ENCODE data around the gene NAGPA.

The NAGPA gene

DNA sequence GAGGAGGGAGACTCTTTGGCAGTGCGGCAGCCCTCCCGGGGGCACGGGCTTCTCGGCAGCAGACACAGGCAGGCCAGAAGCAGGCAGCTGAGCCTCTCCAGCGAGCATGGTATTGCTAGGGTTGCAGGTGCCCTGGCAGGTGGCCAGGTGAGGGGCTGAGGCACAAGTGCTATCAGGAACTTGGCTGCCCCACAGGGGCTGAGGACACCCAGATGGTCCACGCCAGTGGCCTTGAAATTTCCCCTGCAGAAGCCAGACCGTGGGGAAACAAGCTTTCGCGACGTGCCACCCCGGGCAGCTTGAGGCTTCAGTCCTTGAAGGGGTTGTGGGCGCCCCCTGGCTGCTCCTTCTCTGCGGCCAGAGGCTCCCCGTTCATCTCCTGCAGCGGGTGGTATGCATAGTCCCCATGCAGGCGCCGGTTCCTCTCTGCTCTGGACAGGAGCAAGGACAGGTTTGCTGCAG lies 8.5 kb downstream of the NAGPA start:
- peak; percentile 43 for DNase-seq

GRCh38 chr16:5024632-5025031 lies 9.1 kb downstream of the NAGPA start:
- peak; percentile 66 for DNase-seq

- no peak for DNase-seq
These were observed 11.2 kb downstream of the NAGPA start for GRCh38 chr16:5022521-5022920.

- DNase-seq, result no peak
These were observed 13.2 kb downstream of the NAGPA start for GRCh38 chr16:5020551-5020950.

DNA sequence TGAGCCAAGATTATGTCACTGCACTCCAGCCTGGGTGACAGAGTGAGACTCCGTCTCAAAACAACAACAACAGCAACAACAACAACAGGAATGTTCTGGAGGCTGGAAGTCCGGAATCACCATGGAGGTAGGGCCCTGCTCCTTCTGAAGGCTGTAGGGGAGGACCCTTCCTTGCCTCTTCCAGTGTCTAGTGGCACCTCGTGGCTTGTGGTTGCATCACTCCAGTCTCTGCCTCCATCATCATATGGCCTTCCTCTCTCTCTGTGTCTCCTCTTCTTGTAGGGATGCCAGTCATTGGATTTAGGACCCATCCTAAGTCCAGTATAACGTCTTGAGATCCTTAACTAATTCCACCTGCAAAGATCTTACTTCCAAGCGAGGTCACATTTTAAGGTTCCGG lies 14.0 kb downstream of the NAGPA start:
- no peak for DNase-seq

DNA sequence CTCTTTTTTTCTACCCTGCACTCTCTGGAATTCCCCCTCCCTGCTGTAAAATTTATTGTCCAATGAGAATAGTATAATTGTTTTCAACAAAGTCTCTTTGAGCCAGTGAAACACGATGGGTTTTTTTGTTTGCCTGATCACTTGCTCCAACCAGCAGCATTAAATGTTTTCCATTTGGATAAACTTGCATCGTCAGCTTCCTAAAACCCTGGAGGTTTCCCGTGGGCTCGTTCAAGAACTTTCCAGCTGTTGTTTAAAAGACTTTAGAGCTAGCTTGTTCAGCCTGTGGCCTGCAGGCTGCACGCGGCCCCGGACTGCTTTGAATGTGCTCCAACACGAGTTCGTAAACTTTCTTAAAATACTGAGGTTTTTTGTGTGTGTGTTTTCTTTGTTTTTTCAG lies 14.9 kb downstream of the NAGPA start:
- no peak for DNase-seq

DNA sequence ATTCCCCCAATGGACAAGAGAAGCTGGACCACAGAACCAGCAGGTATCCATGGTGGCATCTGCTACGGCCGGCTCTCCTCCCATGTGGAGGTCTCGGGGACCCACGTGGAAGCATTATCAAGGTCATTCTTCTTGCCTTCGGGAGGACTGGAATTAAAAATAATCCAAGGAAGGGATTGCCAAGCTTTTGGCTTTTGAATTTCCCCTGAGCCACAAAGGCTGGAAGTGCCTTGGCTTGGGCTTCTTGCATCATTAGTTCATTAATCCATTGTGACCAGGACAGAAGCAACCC lies 16.1 kb downstream of the NAGPA start:
- no peak for DNase-seq

DNA sequence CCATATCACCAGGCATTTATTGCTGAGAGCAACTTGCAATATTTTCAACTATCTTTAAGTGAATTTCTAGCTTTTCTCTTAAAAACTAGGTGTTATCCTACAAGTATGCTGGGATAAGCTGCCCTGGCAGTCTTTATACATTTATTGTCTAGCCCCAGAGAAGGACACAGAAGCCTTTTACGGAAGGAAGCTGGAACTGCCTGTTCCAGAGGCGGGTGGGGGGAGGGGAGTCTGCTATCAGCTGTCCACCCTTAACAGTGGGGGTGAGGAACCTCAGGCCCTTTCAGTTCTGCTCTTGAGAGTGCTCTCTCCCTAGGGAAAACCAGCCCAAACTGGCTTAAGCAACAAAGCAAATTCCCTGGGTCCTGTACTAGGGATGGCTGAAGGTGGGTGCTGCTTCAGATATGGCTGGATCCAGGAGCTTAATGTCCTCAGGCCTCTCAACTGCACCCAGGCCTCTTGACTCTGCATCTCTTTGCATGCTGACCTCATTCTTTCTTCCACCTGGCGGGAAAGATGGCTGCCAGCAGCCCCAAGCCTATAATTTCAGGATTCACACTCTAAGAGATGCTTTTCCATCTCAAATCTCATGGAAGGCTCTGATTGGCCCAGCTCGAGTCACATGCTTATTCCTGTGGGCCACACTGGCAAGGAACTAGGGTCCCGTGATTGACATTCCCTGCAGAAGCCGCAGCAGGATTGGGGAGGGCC lies 16.6 kb downstream of the NAGPA start:
- no peak for DNase-seq

- DNase-seq, result no peak
These were observed 17.8 kb downstream of the NAGPA start for GRCh38 chr16:5015887-5016286.

DNA sequence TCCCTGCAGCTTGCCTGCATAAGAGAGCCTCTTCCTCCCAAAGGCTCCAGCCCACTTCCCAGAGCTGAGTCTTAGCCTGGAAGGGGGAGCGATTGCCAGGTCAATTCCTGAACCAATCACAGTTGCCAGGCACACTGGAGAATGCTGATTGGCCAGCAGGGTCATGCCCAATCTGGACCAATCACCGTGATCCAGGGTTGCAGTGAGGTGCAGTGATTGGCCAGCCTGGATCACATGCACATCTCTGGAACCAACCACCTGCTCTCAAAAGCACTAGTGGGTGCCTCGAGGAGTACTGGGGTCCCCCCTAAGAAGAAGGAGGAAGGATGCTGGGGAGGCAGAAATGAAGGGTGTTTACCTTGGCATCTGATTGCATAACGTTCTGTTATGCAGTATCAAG lies 18.4 kb downstream of the NAGPA start:
- DNase-seq, result no peak

- no peak for DNase-seq
These were observed 20.8 kb downstream of the NAGPA start for GRCh38 chr16:5012887-5013286.

- no peak for DNase-seq
These were observed 22.1 kb downstream of the NAGPA start for GRCh38 chr16:5011637-5012036.

DNA sequence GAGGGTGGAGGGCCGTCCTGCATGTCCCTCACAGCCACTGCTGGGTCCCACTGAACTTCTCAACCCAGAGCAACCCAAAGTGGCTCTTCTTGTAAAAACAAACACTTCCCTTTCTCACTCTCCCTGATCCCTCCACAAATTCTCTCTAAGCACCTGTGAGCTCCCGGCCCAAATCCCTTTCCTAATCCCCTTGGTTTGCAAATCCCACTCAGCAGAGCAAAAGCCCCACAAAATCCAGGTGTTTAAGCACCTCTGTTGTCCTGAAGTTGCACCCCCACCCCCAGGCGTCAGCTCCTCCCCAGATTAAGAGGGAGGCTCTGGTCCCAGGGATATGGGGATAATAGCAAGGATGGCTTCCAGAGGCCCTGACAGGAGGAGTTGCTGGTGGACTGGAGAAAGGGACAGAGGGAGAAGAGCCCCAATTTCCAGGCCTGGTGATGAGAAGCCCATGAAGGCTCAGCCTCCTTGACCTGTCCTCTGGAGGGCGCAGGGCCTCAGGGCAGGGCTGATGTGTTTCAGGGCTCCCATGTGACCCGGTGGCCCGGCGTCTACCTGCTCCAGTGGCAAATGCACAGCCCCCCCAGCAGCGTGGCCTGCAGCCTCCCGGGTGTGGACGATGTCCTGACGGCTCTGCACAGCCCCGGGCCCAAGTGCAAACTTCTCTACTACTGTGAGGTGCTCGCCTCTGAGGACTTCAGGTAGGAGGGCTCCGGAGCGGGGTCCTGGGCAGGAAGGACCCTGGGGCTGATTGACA lies 23.0 kb downstream of the NAGPA start:
- no peak for DNase-seq

DNA sequence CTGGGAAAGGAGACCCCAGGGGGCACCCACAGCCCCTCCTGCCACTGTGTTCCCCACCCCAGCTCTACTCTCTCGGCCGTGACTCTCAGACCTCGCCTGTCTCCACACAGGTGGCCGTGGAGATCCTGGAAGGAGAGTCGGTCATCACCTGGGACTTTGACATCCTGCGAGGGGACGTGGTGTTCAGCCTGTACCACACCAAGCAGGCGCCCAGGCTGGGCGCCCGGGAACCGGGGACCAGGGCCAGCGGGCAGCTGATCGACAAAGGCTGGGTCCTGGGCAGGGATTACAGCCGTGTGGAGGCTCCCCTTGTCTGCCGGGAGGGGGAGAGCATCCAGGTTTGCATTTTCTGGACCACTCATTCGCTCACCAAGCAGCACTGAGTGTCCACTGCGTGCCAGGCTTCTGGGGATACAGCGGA lies 25.4 kb downstream of the NAGPA start:
- DNase-seq, result no peak

DNA sequence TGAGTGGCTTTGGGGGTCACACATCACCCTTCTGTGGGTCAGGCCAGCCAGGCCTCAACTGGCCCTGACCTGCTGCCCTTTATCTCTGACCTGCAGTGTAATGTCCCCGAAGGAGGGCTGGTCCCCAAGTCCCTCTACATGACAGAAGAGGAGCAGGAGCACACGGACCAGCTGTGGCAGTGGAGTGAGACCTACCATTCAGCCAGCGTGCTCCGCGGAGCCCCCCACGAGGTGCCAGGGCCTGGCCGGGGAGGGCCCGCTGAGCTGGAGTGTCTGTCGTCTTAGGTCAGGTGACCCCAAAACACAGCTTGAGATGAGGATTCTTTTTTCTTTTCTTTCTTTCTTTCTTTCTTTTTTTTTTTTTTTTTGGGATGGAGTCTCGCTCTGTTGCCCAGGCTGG lies 26.5 kb downstream of the NAGPA start:
- no peak for DNase-seq

- no peak for DNase-seq
These were observed 27.2 kb downstream of the NAGPA start for GRCh38 chr16:5006348-5007193.

GRCh38 chr16:5005916-5006315 lies 27.8 kb downstream of the NAGPA start:
- DNase-seq, result no peak

- no peak for DNase-seq
These were observed 29.4 kb downstream of the NAGPA start for GRCh38 chr16:5004311-5004710.

DNA sequence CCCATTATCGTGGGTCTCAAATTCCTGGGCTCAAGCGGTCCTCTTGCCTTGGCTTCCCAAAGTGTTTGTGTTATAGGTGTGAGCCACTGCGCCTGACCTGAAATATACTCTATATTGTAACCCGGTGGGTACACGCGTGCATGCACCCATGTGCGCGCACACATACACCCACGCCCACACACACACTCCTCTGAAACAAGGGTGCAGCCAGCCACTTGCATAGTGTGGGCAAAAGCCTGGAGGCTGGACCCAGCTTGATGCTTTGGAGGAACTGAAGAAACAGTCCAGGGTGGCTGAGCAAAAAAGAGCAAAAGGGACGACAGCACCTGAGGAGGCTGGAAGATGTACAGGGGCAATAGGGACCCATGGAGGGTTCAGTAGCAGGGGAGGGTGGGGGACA lies 29.9 kb downstream of the NAGPA start:
- no peak for DNase-seq

GRCh38 chr16:5003211-5003610 lies 30.5 kb downstream of the NAGPA start:
- no peak for DNase-seq

- no peak for DNase-seq
These were observed 31.0 kb downstream of the NAGPA start for GRCh38 chr16:5002699-5003143.

DNA sequence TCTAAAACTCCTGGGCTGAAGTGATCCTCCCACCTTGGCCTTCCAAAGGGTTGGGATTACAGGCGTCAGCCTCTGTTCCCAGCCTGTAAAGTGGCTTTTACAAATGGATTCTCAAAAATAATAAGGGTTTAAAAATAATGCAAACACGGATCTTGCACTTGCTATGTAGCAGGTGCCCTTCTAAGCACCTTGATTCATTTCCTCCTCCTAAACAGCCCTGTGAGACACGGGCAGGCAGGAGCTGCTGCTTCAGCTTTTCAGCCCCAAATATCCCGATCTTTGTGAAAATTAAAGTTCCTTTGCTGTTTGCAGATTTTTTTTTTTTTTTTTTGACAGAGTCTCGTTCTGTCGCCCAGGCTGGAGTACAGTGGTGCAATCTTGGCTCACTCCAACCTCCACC lies 31.7 kb downstream of the NAGPA start:
- DNase-seq, result no peak

DNA sequence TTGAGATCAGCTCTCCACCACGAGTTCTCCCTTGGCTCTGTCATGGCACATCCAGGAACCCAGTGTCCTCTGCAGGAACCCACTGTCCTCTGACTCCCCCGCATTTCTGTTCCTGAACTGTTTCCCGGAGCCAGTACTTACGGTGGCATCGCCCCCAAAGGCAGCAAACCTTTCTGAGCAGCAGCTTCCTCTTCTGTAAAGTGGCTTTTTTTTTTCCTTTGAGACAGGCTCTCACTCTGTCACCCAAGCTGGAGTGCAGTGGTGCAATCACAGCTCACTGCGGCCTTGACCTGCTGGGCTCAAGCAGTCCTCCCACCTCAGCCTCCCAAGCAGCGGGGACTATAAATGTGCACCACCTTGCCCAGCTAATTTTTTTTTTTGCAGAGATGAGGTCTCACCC lies 32.2 kb downstream of the NAGPA start:
- DNase-seq, result no peak

- DNase-seq, result no peak
These were observed 33.1 kb downstream of the NAGPA start for GRCh38 chr16:5000573-5001001.

Data from DMS153 (cell line).